Loucy (cell line): ENCODE data around the gene BRD2.
A peak's percentile ranks its signal among the peaks of the same experiment; 100 is the strongest.

Experiments used
- H2AFZ ChIP-seq: fragments of 200-600 bp; sonication (generic); 2 replicates; pipeline ENCODE4 v1.6.0; 2016; ENCODE audit warnings: antibody characterized with exemption, mild to moderate bottlenecking, low read length, moderate library complexity
- H3F3A ChIP-seq: fragments of 200-600 bp; 2 replicates; pipeline ENCODE4 v1.6.0; 2016; ENCODE audit warnings: antibody characterized with exemption, low read depth, mild to moderate bottlenecking
- H3K27me3 ChIP-seq: fragments of 200-600 bp; sonication (generic); 2 replicates; pipeline ENCODE4 v1.6.1; 2014; ENCODE audit warnings: low read length, mild to moderate bottlenecking; ENCODE audit not compliant: insufficient read depth, poor library complexity, severe bottlenecking
- H3K36me3 ChIP-seq: fragments of 200-600 bp; sonication (generic); 2 replicates; pipeline ENCODE4 v1.6.1; 2016; ENCODE audit warnings: low read length; ENCODE audit not compliant: insufficient read depth
- H3K4me1 ChIP-seq: fragments of 200-600 bp; sonication (generic); 2 replicates; pipeline ENCODE4 v1.5.1; 2014; ENCODE audit warnings: low read length, mild to moderate bottlenecking; ENCODE audit not compliant: insufficient read depth, poor library complexity, severe bottlenecking
- H3K4me2 ChIP-seq: fragments of 200-600 bp; sonication (generic); 2 replicates; pipeline ENCODE4 v1.6.0; 2014; ENCODE audit warnings: antibody characterized with exemption, low read length, low read depth, mild to moderate bottlenecking; ENCODE audit not compliant: poor library complexity, severe bottlenecking
- H3K4me3 ChIP-seq: fragments of 200-600 bp; sonication (generic); 2 replicates; pipeline ENCODE4 v1.5.1; 2014; ENCODE audit warnings: low read length, mild to moderate bottlenecking, mixed read lengths; ENCODE audit not compliant: poor library complexity, severe bottlenecking
- H3K79me2 ChIP-seq: fragments of 200-600 bp; sonication (generic); 2 replicates; pipeline ENCODE4 v1.6.1; 2014; ENCODE audit warnings: low read length; ENCODE audit not compliant: insufficient read depth
- H3K9ac ChIP-seq: fragments of 200-600 bp; sonication (generic); 2 replicates; pipeline ENCODE4 v1.6.0; 2014; ENCODE audit warnings: mild to moderate bottlenecking, low read depth, low read length, moderate library complexity; ENCODE audit not compliant: poor library complexity, severe bottlenecking
- H3K9me2 ChIP-seq: fragments of 200-600 bp; sonication (generic); replicated peaks from 2 replicates; pipeline ENCODE4 v1.6.1; 2016; ENCODE audit warnings: low read depth, low read length, mixed read lengths
- H3K9me3 ChIP-seq: fragments of 200-600 bp; sonication (generic); 2 replicates; pipeline ENCODE4 v1.6.1; 2014; ENCODE audit warnings: mild to moderate bottlenecking, antibody characterized with exemption, low read length, low read depth; ENCODE audit not compliant: insufficient read depth
- H4K20me1 ChIP-seq: fragments of 200-600 bp; sonication (generic); 2 replicates; pipeline ENCODE4 v1.6.0; 2014; ENCODE audit warnings: antibody characterized with exemption, low read length, mild to moderate bottlenecking; ENCODE audit not compliant: insufficient read depth, poor library complexity, severe bottlenecking
- EZH2phosphoT487 ChIP-seq: fragments of 200-600 bp; IDR thresholded peaks from 2 replicates; pipeline ENCODE4 v1.6.1; 2018; ENCODE audit warnings: antibody characterized with exemption, mild to moderate bottlenecking, moderate library complexity, borderline replicate concordance
- TF ChIP-seq, protein P1 (sequence below): fragments of 200-600 bp; sonication (generic); conservative IDR thresholded peaks from 2 replicates; pipeline ENCODE4 v1.5.1; 2014; ENCODE audit warnings: mild to moderate bottlenecking, antibody characterized with exemption, low read length

BRD2 gene

DNA sequence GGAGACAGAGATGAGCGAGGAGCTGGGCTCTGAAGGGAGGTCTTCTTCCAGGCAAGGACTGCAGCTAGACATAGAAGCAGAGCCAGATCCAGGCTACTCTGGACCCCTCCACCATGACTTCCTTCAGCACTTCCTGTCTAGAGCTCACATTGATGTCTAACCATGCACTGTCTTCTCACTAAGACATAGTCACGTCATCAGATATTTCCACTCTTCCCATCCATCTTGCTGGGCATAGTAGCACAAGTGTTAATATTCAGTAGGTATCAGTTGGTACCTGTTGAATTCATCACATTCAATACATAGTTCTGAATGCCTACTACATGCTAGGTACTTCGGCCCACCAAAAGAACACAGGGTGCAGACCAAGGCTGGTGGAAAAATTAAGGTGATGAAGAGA is 18.4 kb upstream of the BRD2 start:
- H3K4me1 ChIP-seq = peaks cover 21% of the 10 kb centered on the region
- H3F3A ChIP-seq = no peaks in the 10 kb centered on the region
- H3K9me3 ChIP-seq = no peaks in the 10 kb centered on the region
- H3K36me3 ChIP-seq = no peaks in the 10 kb centered on the region
- TF ChIP-seq, protein P1, sequence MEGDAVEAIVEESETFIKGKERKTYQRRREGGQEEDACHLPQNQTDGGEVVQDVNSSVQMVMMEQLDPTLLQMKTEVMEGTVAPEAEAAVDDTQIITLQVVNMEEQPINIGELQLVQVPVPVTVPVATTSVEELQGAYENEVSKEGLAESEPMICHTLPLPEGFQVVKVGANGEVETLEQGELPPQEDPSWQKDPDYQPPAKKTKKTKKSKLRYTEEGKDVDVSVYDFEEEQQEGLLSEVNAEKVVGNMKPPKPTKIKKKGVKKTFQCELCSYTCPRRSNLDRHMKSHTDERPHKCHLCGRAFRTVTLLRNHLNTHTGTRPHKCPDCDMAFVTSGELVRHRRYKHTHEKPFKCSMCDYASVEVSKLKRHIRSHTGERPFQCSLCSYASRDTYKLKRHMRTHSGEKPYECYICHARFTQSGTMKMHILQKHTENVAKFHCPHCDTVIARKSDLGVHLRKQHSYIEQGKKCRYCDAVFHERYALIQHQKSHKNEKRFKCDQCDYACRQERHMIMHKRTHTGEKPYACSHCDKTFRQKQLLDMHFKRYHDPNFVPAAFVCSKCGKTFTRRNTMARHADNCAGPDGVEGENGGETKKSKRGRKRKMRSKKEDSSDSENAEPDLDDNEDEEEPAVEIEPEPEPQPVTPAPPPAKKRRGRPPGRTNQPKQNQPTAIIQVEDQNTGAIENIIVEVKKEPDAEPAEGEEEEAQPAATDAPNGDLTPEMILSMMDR = no peak
- no peak for TF ChIP-seq EZH2phosphoT487
- no peaks in the 10 kb centered on the region for H3K27me3 ChIP-seq
- H3K9ac ChIP-seq = no peak overlapping the region
- H2AFZ ChIP-seq = no peak overlapping the region
- H3K4me2 ChIP-seq = no peak overlapping the region
- no peaks in the 10 kb centered on the region for H4K20me1 ChIP-seq
- H3K9me2 ChIP-seq = no peaks in the 10 kb centered on the region
- H3K79me2 ChIP-seq = no peaks in the 10 kb centered on the region
- no peak overlapping the region for H3K4me3 ChIP-seq

DNA sequence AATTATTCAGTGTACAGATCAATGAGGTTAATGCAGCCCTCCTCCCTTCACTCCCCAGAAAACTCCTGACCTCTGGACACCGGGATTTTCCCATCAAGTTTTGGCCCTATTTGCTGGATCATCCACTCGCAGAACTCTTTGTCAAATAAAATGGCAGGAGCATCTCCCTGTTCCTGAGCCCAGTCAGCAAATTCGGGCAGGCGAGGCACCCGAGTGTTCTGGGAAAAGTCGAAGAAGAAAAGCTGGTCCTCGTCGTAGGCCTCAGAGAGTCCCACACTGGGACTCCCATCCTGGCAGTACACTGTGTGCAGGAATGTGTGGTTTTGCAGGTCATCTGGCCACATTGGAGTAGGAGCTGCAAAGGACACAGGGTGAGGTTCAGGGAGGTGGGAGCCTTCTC is 17.9 kb upstream of the BRD2 start:
- H3K4me3 ChIP-seq = no peak overlapping the region
- TF ChIP-seq, protein P1 = no peak
- TF ChIP-seq EZH2phosphoT487 = no peak
- no peaks in the 10 kb centered on the region for H3K27me3 ChIP-seq
- H3K79me2 ChIP-seq = no peaks in the 10 kb centered on the region
- no peak overlapping the region for H3K9ac ChIP-seq
- no peak overlapping the region for H2AFZ ChIP-seq
- H4K20me1 ChIP-seq = no peaks in the 10 kb centered on the region
- H3K4me1 ChIP-seq = peaks cover 16% of the 10 kb centered on the region
- H3K9me2 ChIP-seq = no peaks in the 10 kb centered on the region
- H3F3A ChIP-seq = no peaks in the 10 kb centered on the region
- no peaks in the 10 kb centered on the region for H3K9me3 ChIP-seq
- H3K36me3 ChIP-seq = no peaks in the 10 kb centered on the region
- no peak overlapping the region for H3K4me2 ChIP-seq

DNA sequence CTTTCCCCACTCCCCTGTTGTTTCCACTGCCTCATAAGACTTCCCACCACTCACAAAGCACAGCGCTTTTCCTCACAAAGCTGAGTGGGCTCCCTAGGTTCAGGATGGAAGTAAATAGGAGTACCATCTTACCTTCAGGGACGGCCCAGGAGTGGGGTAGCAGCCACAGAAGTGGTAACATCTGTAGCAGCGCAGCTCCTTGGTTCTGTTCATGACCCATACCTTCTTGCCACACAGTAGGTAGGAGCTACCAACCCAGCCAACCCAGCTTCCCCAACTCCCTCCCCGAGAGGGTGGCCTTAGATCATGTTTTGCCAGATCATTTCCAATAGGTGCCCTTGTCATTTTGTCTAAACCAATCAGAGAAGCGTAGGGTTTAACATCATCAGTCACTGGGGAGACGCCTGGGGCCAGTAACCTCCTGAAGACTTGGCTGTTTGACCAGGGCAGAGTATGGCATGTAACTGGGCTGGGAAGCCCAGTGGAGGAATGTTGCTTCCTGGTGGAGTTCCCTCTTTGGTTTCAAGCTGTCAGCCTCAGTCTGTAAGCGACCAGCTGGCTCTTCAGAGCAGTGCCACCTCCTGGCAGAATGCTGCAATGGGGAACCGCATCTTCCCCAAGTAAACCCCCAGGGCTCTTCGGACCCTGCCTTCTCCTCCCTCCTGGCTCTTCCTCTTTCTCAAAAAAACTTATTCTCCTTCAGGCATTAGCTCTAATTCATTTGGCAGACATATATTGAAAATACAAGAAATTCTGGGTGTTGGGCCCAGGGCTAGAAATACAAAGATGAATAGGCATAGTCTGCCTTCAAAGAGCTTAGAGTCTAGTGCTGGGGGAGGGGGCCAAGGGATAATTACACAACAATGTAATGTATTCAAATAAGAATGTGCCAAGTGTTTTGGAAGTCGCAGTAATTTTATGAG is 15.3 kb upstream of the BRD2 start, which contains the start of gene HLA-DMA:
HLA-DMA (minus strand) TSS at position 281 of the 923 bp plus-strand sequence; CDS start at position 220, 61 bp downstream.
- TF ChIP-seq, protein P1 = peak; percentile 80
- TF ChIP-seq EZH2phosphoT487 = no peak
- H4K20me1 ChIP-seq = no peaks in the 10 kb centered on the region
- peak within 1 kb of the TSS; percentile 76 for H2AFZ ChIP-seq
- no peaks in the 10 kb centered on the region for H3F3A ChIP-seq
- H3K9me2 ChIP-seq = no peaks in the 10 kb centered on the region
- H3K9ac ChIP-seq = peak within 1 kb of the TSS; percentile 41
- peak within 1 kb of the TSS; percentile 58 for H3K4me2 ChIP-seq
- H3K27me3 ChIP-seq = no peaks in the 10 kb centered on the region
- no peaks in the 10 kb centered on the region for H3K36me3 ChIP-seq
- no peaks in the 10 kb centered on the region for H3K9me3 ChIP-seq
- H3K4me3 ChIP-seq = peak within 1 kb of the TSS; percentile 57
- no peaks in the 10 kb centered on the region for H3K79me2 ChIP-seq
- peaks cover 16% of the 10 kb centered on the region for H3K4me1 ChIP-seq
